Parathyroid adenoma (tissue), 2 donors: ENCODE data around the gene TCEAL3.

Experiments
- H2AFZ ChIP-seq: fragments of 300-600 bp; sonication (generic); one replicate; pipeline ENCODE4 v1.7.0; 2017; ENCODE audit warnings: antibody characterized with exemption, mild to moderate bottlenecking
- H3K27ac ChIP-seq: fragments of 300-600 bp; sonication (generic); one replicate; pipeline ENCODE4 v1.7.0; 2017
- H3K27me3 ChIP-seq: fragments of 300-600 bp; sonication (generic); one replicate; pipeline ENCODE4 v1.7.0; 2017; ENCODE audit warnings: low read length; ENCODE audit not compliant: control insufficient read depth, insufficient read depth
- H3K36me3 ChIP-seq: fragments of 300-600 bp; sonication (generic); one replicate; pipeline ENCODE4 v1.7.0; 2017; ENCODE audit warnings: low read length; ENCODE audit not compliant: control insufficient read depth, insufficient read depth
- H3K4me1 ChIP-seq: fragments of 300-600 bp; sonication (generic); one replicate; pipeline ENCODE4 v1.7.0; 2017; ENCODE audit warnings: control low read depth
- H3K4me2 ChIP-seq: fragments of 300-600 bp; sonication (generic); one replicate; pipeline ENCODE4 v1.7.0; 2017; ENCODE audit warnings: low read length
- H3K4me3 ChIP-seq: fragments of 300-600 bp; sonication (generic); one replicate; pipeline ENCODE4 v1.7.0; 2017; ENCODE audit warnings: low read depth, low read length
- H3K79me2 ChIP-seq: fragments of 300-600 bp; sonication (generic); one replicate; pipeline ENCODE4 v1.7.0; 2017; ENCODE audit warnings: control low read depth
- H3K9ac ChIP-seq: fragments of 300-600 bp; sonication (generic); one replicate; pipeline ENCODE4 v1.7.0; 2017; ENCODE audit warnings: mild to moderate bottlenecking
- H3K9me3 ChIP-seq: fragments of 300-600 bp; sonication (generic); one replicate; pipeline ENCODE4 v1.7.0; 2017; ENCODE audit warnings: low read length; ENCODE audit not compliant: control insufficient read depth
- TF ChIP-seq, protein P1 (sequence below): fragments of 300-600 bp; sonication (generic); IDR thresholded peaks from one replicate; pipeline ENCODE4 v1.7.0; 2017; ENCODE audit warnings: antibody characterized with exemption, mild to moderate bottlenecking
- donor health status: primary hyperparathyroidism.

Gene TCEAL3

DNA sequence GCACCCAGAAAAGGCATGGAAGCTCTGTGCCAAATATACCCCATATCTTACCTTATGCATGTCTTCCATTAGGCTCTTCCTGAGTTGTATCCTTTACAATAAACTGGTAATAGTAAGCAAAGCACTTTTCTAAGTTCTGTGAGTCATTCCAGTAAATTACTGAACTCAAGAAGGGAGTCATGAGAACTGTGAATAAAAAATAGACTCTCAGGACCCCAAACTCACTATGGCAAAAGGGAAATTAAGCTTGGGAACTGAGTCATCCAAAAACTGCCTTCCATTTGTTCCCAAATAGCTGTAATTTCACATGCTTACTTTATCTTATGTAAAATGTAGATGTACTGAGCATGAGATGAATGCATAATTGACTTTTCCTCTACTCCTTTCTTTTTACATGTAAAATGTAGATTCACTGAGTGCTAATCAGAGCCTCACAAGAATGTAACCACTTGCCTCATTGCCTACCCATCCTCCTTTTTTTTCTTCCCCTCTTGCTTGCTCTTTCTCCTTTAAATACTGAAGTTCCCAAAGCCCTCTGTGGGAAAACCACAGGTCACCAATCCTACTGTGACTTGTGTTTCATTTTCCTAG is 8.1 kb downstream of the TCEAL3 start:
- no peak overlapping the region for H3K9ac ChIP-seq
- no peaks in the 10 kb centered on the region for H3K36me3 ChIP-seq
- TF ChIP-seq, protein P1, sequence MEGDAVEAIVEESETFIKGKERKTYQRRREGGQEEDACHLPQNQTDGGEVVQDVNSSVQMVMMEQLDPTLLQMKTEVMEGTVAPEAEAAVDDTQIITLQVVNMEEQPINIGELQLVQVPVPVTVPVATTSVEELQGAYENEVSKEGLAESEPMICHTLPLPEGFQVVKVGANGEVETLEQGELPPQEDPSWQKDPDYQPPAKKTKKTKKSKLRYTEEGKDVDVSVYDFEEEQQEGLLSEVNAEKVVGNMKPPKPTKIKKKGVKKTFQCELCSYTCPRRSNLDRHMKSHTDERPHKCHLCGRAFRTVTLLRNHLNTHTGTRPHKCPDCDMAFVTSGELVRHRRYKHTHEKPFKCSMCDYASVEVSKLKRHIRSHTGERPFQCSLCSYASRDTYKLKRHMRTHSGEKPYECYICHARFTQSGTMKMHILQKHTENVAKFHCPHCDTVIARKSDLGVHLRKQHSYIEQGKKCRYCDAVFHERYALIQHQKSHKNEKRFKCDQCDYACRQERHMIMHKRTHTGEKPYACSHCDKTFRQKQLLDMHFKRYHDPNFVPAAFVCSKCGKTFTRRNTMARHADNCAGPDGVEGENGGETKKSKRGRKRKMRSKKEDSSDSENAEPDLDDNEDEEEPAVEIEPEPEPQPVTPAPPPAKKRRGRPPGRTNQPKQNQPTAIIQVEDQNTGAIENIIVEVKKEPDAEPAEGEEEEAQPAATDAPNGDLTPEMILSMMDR: no peak
- H3K4me3 ChIP-seq: no peak overlapping the region
- H3K4me1 ChIP-seq: no peaks in the 10 kb centered on the region
- no peak overlapping the region for H3K4me2 ChIP-seq
- H3K9me3 ChIP-seq: no peaks in the 10 kb centered on the region
- no peaks in the 10 kb centered on the region for H3K27me3 ChIP-seq
- no peak overlapping the region for H3K27ac ChIP-seq
- H3K79me2 ChIP-seq: peaks cover 4% of the 10 kb centered on the region
- no peak overlapping the region for H2AFZ ChIP-seq

DNA sequence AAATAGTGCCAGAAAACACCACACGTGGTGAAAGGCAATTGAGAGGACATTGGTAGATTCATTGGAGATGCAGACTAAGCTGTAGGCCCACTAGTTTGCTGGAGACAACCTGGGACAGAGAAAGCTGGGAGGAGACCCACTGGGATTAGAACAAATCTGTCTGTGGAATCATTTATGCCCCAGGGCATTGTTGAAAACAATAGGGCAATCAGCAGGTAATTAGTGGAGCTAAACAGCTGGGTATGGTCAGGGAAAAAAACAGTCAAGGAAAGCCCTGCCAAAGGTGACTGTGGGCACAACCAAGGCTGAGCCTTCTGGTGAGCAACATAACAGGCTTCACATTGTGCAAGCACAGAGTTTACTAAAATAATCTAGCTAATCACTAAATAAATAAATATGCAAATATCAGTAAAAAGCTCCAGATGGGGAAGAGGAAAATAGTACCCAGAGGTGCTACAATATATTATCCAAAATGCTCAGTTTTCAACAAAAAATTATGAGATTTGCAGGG is 9.0 kb downstream of the TCEAL3 start:
- H2AFZ ChIP-seq: no peak overlapping the region
- TF ChIP-seq, protein P1: no peak
- H3K4me2 ChIP-seq: no peak overlapping the region
- H3K36me3 ChIP-seq: no peaks in the 10 kb centered on the region
- H3K27ac ChIP-seq: no peak overlapping the region
- peaks cover 4% of the 10 kb centered on the region for H3K79me2 ChIP-seq
- H3K27me3 ChIP-seq: no peaks in the 10 kb centered on the region
- no peak overlapping the region for H3K9ac ChIP-seq
- no peak overlapping the region for H3K4me3 ChIP-seq
- H3K9me3 ChIP-seq: no peaks in the 10 kb centered on the region
- H3K4me1 ChIP-seq: no peaks in the 10 kb centered on the region

DNA sequence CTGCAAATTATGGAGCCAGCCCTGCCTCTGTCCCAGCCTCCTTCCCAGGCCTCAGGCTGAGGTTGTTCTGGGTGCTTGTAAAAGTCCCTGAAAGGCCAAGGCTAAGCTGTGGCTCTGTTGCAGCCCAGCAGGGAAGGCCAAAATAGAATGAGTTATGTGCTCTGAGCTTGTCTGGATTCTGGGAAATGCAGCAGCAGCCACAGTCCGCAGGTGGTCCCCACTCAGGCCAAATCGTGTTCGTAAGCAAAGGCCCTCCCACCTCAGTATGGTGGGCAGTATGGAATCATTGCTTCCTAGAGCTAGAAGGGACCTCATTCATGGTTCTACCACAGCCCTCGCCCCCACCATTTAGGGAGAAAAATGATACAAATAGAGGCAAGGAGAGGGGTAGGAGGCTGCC is 16.3 kb downstream of the TCEAL3 start:
- TF ChIP-seq, protein P1: no peak
- no peak overlapping the region for H3K27ac ChIP-seq
- H3K4me2 ChIP-seq: no peak overlapping the region
- H3K36me3 ChIP-seq: no peaks in the 10 kb centered on the region
- no peaks in the 10 kb centered on the region for H3K27me3 ChIP-seq
- no peak overlapping the region for H2AFZ ChIP-seq
- no peaks in the 10 kb centered on the region for H3K9me3 ChIP-seq
- peaks cover 3% of the 10 kb centered on the region for H3K79me2 ChIP-seq
- H3K4me3 ChIP-seq: no peak overlapping the region
- no peaks in the 10 kb centered on the region for H3K4me1 ChIP-seq
- no peak overlapping the region for H3K9ac ChIP-seq

DNA sequence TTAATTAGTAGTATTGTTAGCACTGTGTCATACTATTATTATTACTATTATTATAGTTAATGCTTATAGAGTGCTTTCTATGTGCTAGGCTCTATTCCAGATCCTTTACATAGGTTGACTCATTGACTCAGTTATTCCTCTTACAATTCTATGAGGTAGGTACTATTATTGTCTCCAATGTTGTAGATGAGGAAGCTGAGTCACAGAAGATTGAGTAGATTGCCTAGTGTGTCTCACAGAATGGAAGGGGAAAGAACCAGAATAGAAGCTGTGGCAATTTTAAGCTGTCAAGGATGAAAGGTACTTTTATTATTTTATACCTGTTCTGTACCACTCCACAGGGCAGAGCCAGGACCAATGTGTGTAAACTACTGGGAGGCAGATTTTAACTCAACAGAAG is 19.1 kb downstream of the TCEAL3 start:
- Histone ChIP-seq H3K4me2 (no peak overlapping the region), H3K4me3 (no peak overlapping the region), H3K36me3 (no peaks in the 10 kb centered on the region), H2AFZ (no peak overlapping the region), H3K27me3 (no peaks in the 10 kb centered on the region), H3K4me1 (no peaks in the 10 kb centered on the region), H3K27ac (no peak overlapping the region), H3K9me3 (no peaks in the 10 kb centered on the region), H3K79me2 (peaks cover 3% of the 10 kb centered on the region), H3K9ac (no peak overlapping the region)
- TF ChIP-seq, protein P1: no peak
